Activated CD4-positive, alpha-beta T cell treated with anti-CD3 and anti-CD28 coated beads, Interleukin-2, amount 10 ng/mL, durations not matched to agents 7 days and 5 days (primary cell): Measurements from ENCODE around the gene SDHD. TPM values are rescaled to one million over a fixed set of nuclear protein-coding genes. Genes with fewer than 3 reads are reported as not detected.
"Not testable (repeated sequence)": the region's sequence is repeated elsewhere in the genome, so short reads cannot be mapped to it uniquely, and the experiment has no call there.

Source experiments
- CTCF ChIA-PET: fragments of 350-600 bp; sonication (Branson Sonifier 250); formaldehyde crosslinking; loops from one replicate; lab custom pipeline; 2021; ENCODE audit warnings: antibody characterized with exemption; lab: Charles Lee
- POLR2A ChIA-PET: fragments of 350-600 bp; sonication (Branson Sonifier 250); formaldehyde crosslinking; loops from one replicate; lab custom pipeline; 2021; ENCODE audit warnings: antibody characterized with exemption; lab: Charles Lee
- DNase-seq: peaks from one replicate; pipeline ENCODE4 v3.0.0-alpha.2; 2020
- H3K27ac Mint-ChIP-seq: one replicate; pipeline ENCODE4 v1.8.0; 2021; ENCODE audit warnings: mild to moderate bottlenecking, moderate library complexity, mixed read lengths
- H3K27me3 Mint-ChIP-seq: one replicate; pipeline ENCODE4 v1.8.0; 2021; ENCODE audit warnings: mixed read lengths
- H3K36me3 Mint-ChIP-seq: one replicate; pipeline ENCODE4 v1.8.0; 2021; ENCODE audit warnings: low read depth, mixed read lengths
- H3K4me1 Mint-ChIP-seq: one replicate; pipeline ENCODE4 v1.8.0; 2021; ENCODE audit warnings: mixed read lengths
- H3K4me3 Mint-ChIP-seq: one replicate; pipeline ENCODE4 v1.8.0; 2021; ENCODE audit warnings: mild to moderate bottlenecking, moderate library complexity, mixed read lengths
- H3K9me3 Mint-ChIP-seq: one replicate; pipeline ENCODE4 v1.8.0; 2021; ENCODE audit warnings: mixed read lengths
- total RNA-seq, 2 experiments: library from RNA; stranded (reverse); gene quantifications; one replicate each; pipeline ENCODE4 v1.2.3, GENCODE V29; 2021

SDHD gene
- total RNA-seq, result 10 to 100 TPM; 87.6 to 97.1 TPM

- Mint-ChIP-seq H3K9me3 (no peaks in the 10 kb centered on the region), H3K27me3 (no peaks in the 10 kb centered on the region), H3K4me3 (peak within 1 kb of the TSS; percentile 97), H3K4me1 (peaks cover 65% of the 10 kb centered on the region), H3K36me3 (peaks cover 75% of the 10 kb centered on the region), H3K27ac (peak within 1 kb of the TSS; percentile 94)
- CTCF ChIA-PET, result interaction anchor here (0.6 to 1.7 kb wide), 9 partner anchors 9 to 251 kb away, joined by 3 to 7 read pairs (median 4); no protein-coding TSS in a partner anchor
- POLR2A ChIA-PET, result interaction anchor here (0.6 kb wide), 1 partner anchor 11 kb away, joined by 3 read pairs; no protein-coding TSS in a partner anchor
- peak; percentile 98 for DNase-seq
Observed at GRCh38 chr11:112086422-112087191, at the start of gene SDHD, which contains the start of gene TIMM8B. TSS of gene SDHD (plus strand) at chr11:112086873. CDS start at chr11:112086908, 35 bp downstream. TSS of gene TIMM8B (minus strand) at chr11:112086756. CDS start at chr11:112086723, 33 bp downstream.

GRCh38 chr11:112037527-112037926, 49.1 kb upstream of the SDHD start:
- Mint-ChIP-seq H3K36me3 (peaks cover 46% of the 10 kb centered on the region), H3K9me3 (no peaks in the 10 kb centered on the region), H3K27me3 (no peaks in the 10 kb centered on the region), H3K4me3 (no peak overlapping the region), H3K4me1 (peaks cover 11% of the 10 kb centered on the region), H3K27ac (no peak overlapping the region)
- CTCF ChIA-PET, result no interaction called here
- DNase-seq, result no peak
- POLR2A ChIA-PET, result no interaction called here

GRCh38 chr11:112042161-112042960, 44.3 kb upstream of the SDHD start:
- H3K4me1 Mint-ChIP-seq, result peaks cover 11% of the 10 kb centered on the region
- H3K36me3 Mint-ChIP-seq, result peaks cover 60% of the 10 kb centered on the region
- ChIA-PET POLR2A (no interaction called here), CTCF (no interaction called here)
- H3K27ac Mint-ChIP-seq, result no peak overlapping the region
- H3K9me3 Mint-ChIP-seq, result no peaks in the 10 kb centered on the region
- DNase-seq, result no peak
- no peaks in the 10 kb centered on the region for H3K27me3 Mint-ChIP-seq
- H3K4me3 Mint-ChIP-seq, result no peak overlapping the region

- ChIA-PET POLR2A (interaction anchor here (0.6 kb wide), 1 partner anchor 14 kb away, joined by 3 read pairs; no protein-coding TSS in a partner anchor), CTCF (no interaction called here)
- H3K36me3 Mint-ChIP-seq, result peaks cover 63% of the 10 kb centered on the region
Observed at GRCh38 chr11:112042961-112043304, 43.7 kb upstream of the SDHD start.

GRCh38 chr11:112044961-112045360, 41.7 kb upstream of the SDHD start:
- POLR2A ChIA-PET, result no interaction called here
- Mint-ChIP-seq H3K27me3 (no peaks in the 10 kb centered on the region), H3K36me3 (peaks cover 69% of the 10 kb centered on the region), H3K4me1 (peaks cover 22% of the 10 kb centered on the region), H3K27ac (no peak overlapping the region), H3K4me3 (no peak overlapping the region), H3K9me3 (no peaks in the 10 kb centered on the region)
- CTCF ChIA-PET, result interaction anchor here (0.6 to 1.0 kb wide), 2 partner anchors 35 to 42 kb away, joined by 3 read pairs; no protein-coding TSS in a partner anchor
- DNase-seq, result no peak

More at GRCh38 chr11:112042961-112043304, 43.7 kb upstream of the SDHD start:
- Mint-ChIP-seq H3K4me1 (peaks cover 13% of the 10 kb centered on the region), H3K9me3 (no peaks in the 10 kb centered on the region), H3K4me3 (no peak overlapping the region), H3K27ac (no peak overlapping the region), H3K27me3 (no peaks in the 10 kb centered on the region)
- no peak for DNase-seq

GRCh38 chr11:112046647-112047046, 40.0 kb upstream of the SDHD start:
- POLR2A ChIA-PET, H3K27me3 Mint-ChIP-seq, H3K9me3 Mint-ChIP-seq, DNase-seq, H3K27ac Mint-ChIP-seq, H3K4me3 Mint-ChIP-seq, CTCF ChIA-PET: not testable (repeated sequence)
- H3K4me1 Mint-ChIP-seq, result peaks cover 23% of the 10 kb centered on the region
- peaks cover 72% of the 10 kb centered on the region for H3K36me3 Mint-ChIP-seq

- peaks cover 72% of the 10 kb centered on the region for H3K36me3 Mint-ChIP-seq
- DNase-seq, POLR2A ChIA-PET, H3K4me3 Mint-ChIP-seq, CTCF ChIA-PET, H3K27me3 Mint-ChIP-seq, H3K9me3 Mint-ChIP-seq: not testable (repeated sequence)
- H3K27ac Mint-ChIP-seq, result peak overlapping the region; percentile 62
- H3K4me1 Mint-ChIP-seq, result peaks cover 15% of the 10 kb centered on the region
Observed at GRCh38 chr11:112048256-112048655, 38.4 kb upstream of the SDHD start.

- no peak for DNase-seq
- Mint-ChIP-seq H3K4me3 (no peak overlapping the region), H3K27ac (no peak overlapping the region), H3K4me1 (peaks cover 15% of the 10 kb centered on the region), H3K9me3 (no peaks in the 10 kb centered on the region), H3K36me3 (peaks cover 77% of the 10 kb centered on the region), H3K27me3 (no peaks in the 10 kb centered on the region)
- ChIA-PET POLR2A (no interaction called here), CTCF (interaction anchor here (1.1 kb wide), 1 partner anchor 30 kb away, joined by 3 read pairs; no protein-coding TSS in a partner anchor)
Observed at GRCh38 chr11:112049777-112050176, 36.9 kb upstream of the SDHD start.

GRCh38 chr11:112050721-112051120, 36.0 kb upstream of the SDHD start:
- no peak overlapping the region for H3K27ac Mint-ChIP-seq
- H3K4me3 Mint-ChIP-seq, result no peak overlapping the region
- ChIA-PET CTCF (interaction anchor here (1.1 kb wide), 1 partner anchor 29 kb away, joined by 3 read pairs; no protein-coding TSS in a partner anchor), POLR2A (no interaction called here)
- peaks cover 15% of the 10 kb centered on the region for H3K4me1 Mint-ChIP-seq
- no peaks in the 10 kb centered on the region for H3K9me3 Mint-ChIP-seq
- H3K27me3 Mint-ChIP-seq, result no peaks in the 10 kb centered on the region
- peaks cover 74% of the 10 kb centered on the region for H3K36me3 Mint-ChIP-seq
- no peak for DNase-seq

GRCh38 chr11:112051768-112052167, 34.9 kb upstream of the SDHD start:
- no peak for DNase-seq
- ChIA-PET CTCF (no interaction called here), POLR2A (no interaction called here)
- Mint-ChIP-seq H3K4me1 (peaks cover 18% of the 10 kb centered on the region), H3K4me3 (no peak overlapping the region), H3K27ac (no peak overlapping the region), H3K27me3 (no peaks in the 10 kb centered on the region), H3K9me3 (no peaks in the 10 kb centered on the region), H3K36me3 (peaks cover 73% of the 10 kb centered on the region)

- Mint-ChIP-seq H3K9me3 (no peaks in the 10 kb centered on the region), H3K4me1 (peaks cover 12% of the 10 kb centered on the region), H3K36me3 (peaks cover 40% of the 10 kb centered on the region), H3K4me3 (peak overlapping the region; percentile 35), H3K27ac (peak overlapping the region; percentile 80), H3K27me3 (no peaks in the 10 kb centered on the region)
- ChIA-PET POLR2A (interaction anchor here (0.5 kb wide), 1 partner anchor 14 kb away, joined by 3 read pairs; no protein-coding TSS in a partner anchor), CTCF (interaction anchor here (1.3 kb wide), 1 partner anchor 29 kb away, joined by 4 read pairs; the partner anchor contains the start of genes SDHD and TIMM8B)
- DNase-seq, result no peak
Observed at GRCh38 chr11:112057170-112057569, 29.5 kb upstream of the SDHD start.

- ChIA-PET POLR2A (no interaction called here), CTCF (interaction anchor here (0.9 to 1.3 kb wide), 2 partner anchors 18 to 28 kb away, joined by 3 to 4 read pairs; partner anchors contain the start of genes SDHD and TIMM8B)
- no peak for DNase-seq
- peaks cover 38% of the 10 kb centered on the region for H3K36me3 Mint-ChIP-seq
- H3K9me3 Mint-ChIP-seq, result no peaks in the 10 kb centered on the region
- no peak overlapping the region for H3K4me3 Mint-ChIP-seq
- H3K27ac Mint-ChIP-seq, result no peak overlapping the region
- H3K4me1 Mint-ChIP-seq, result peaks cover 12% of the 10 kb centered on the region
- H3K27me3 Mint-ChIP-seq, result no peaks in the 10 kb centered on the region
Observed at GRCh38 chr11:112058103-112058502, 28.6 kb upstream of the SDHD start.
